Neural progenitor cell (in vitro differentiated cells): ENCODE measurements around the gene KEAP1. TPM values are rescaled to one million over a fixed set of nuclear protein-coding genes. Genes with fewer than 3 reads are reported as not detected.

Experiments
- DNase-seq: peaks from one replicate; pipeline ENCODE4 v3.0.0-alpha.2; 2016; ENCODE audit warnings: low spot score
- H2AFZ ChIP-seq: fragments of 200-600 bp; sonication (generic); replicated peaks from 2 replicates; pipeline ENCODE4 v1.6.1; 2016; ENCODE audit warnings: antibody characterized with exemption
- H3F3A ChIP-seq: fragments of 200-600 bp; sonication (generic); 2 replicates; pipeline ENCODE4 v1.6.1; 2016; ENCODE audit warnings: antibody characterized with exemption, low read depth
- H3K27ac ChIP-seq: fragments of 200-600 bp; sonication (generic); 2 replicates; pipeline ENCODE4 v1.5.1; 2016; ENCODE audit warnings: mild to moderate bottlenecking
- H3K27me3 ChIP-seq: fragments of 200-600 bp; sonication (generic); 2 replicates; pipeline ENCODE4 v1.6.1; 2016; ENCODE audit warnings: mild to moderate bottlenecking, moderate library complexity
- H3K36me3 ChIP-seq: fragments of 200-600 bp; sonication (generic); 2 replicates; pipeline ENCODE4 v1.5.1; 2016
- H3K4me1 ChIP-seq: fragments of 200-600 bp; sonication (generic); 2 replicates; pipeline ENCODE4 v1.6.1; 2016; ENCODE audit warnings: mixed run types
- H3K4me2 ChIP-seq: fragments of 200-600 bp; sonication (generic); 2 replicates; pipeline ENCODE4 v1.6.1; 2016
- H3K4me3 ChIP-seq: fragments of 200-600 bp; sonication (generic); 2 replicates; pipeline ENCODE4 v1.5.1; 2016
- H3K79me2 ChIP-seq: fragments of 200-600 bp; sonication (generic); 2 replicates; pipeline ENCODE4 v1.6.1; 2016; ENCODE audit warnings: low read depth
- H3K9ac ChIP-seq: fragments of 200-600 bp; sonication (generic); 2 replicates; pipeline ENCODE4 v1.6.1; 2016
- H3K9me3 ChIP-seq: fragments of 200-600 bp; sonication (generic); 2 replicates; pipeline ENCODE4 v1.5.1; 2016; ENCODE audit warnings: low read depth
- H4K20me1 ChIP-seq: fragments of 200-600 bp; sonication (generic); 2 replicates; pipeline ENCODE4 v1.6.1; 2016; ENCODE audit warnings: low read depth
- H3K27ac Mint-ChIP-seq: 3 replicates; pipeline ENCODE4 v1.8.0; 2021; ENCODE audit warnings: mixed read lengths
- H3K27me3 Mint-ChIP-seq: 2 replicates; pipeline ENCODE4 v1.8.0; 2022; ENCODE audit warnings: low read depth, mild to moderate bottlenecking, inconsistent platforms, moderate library complexity, mixed read lengths; ENCODE audit not compliant: insufficient read depth
- H3K36me3 Mint-ChIP-seq: 3 replicates; pipeline ENCODE4 v1.8.0; 2021; ENCODE audit warnings: mixed read lengths
- H3K4me1 Mint-ChIP-seq: 3 replicates; pipeline ENCODE4 v1.8.0; 2021; ENCODE audit warnings: mixed read lengths
- H3K4me3 Mint-ChIP-seq: 3 replicates; pipeline ENCODE4 v1.8.0; 2021; ENCODE audit warnings: mild to moderate bottlenecking, moderate library complexity, mixed read lengths
- H3K9me3 Mint-ChIP-seq: 3 replicates; pipeline ENCODE4 v1.8.0; 2020; ENCODE audit warnings: mixed read lengths
- EZH2 ChIP-seq: fragments of 200-600 bp; sonication (generic); IDR thresholded peaks from 2 replicates; pipeline ENCODE4 v1.6.1; 2017; ENCODE audit warnings: antibody characterized with exemption, mild to moderate bottlenecking, moderate library complexity
- EZH2phosphoT487 ChIP-seq: fragments of 200-600 bp; sonication (generic); IDR thresholded peaks from 2 replicates; pipeline ENCODE4 v1.6.1; 2017; ENCODE audit warnings: antibody characterized with exemption
- total RNA-seq: library from RNA; depleted of rRNA; stranded (reverse); fragments of >200 nt; gene quantifications from 2 replicates; pipeline ENCODE4 v1.2.3, GENCODE V29; 2015; ENCODE audit warnings: low replicate concordance
- TF ChIP-seq, protein P1 (sequence below): fragments of 200-600 bp; sonication (generic); IDR thresholded peaks from 2 replicates; pipeline ENCODE4 v1.5.1; 2017; ENCODE audit warnings: antibody characterized with exemption, mild to moderate bottlenecking

The KEAP1 gene
- total RNA-seq, 1 donor from 2014 or later: 25.2 TPM

DNA sequence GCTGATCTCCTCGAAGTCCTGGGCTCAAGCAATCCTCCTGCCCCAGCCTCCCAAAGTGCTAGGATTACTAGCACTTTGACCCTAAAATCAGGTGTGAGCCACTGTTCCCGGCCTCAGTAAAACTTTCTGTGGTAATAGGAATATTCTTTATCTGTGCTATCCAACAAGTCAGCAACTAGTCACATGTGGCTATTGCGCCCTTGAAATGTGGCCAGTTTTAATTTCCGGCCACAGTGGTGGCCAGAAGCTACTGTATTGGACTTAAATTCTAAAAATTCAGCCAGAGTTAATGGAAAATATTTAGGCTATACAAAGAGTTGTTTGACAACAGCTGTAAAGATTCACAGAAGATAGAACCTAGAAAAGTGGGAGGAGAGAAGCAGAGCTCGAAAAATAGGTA lies 30.0 kb downstream of the KEAP1 start:
- Histone ChIP-seq H3K9me3 (no peaks in the 10 kb centered on the region), H3K4me1 (peaks cover 13% of the 10 kb centered on the region), H2AFZ (no peak overlapping the region), H3K27ac (no peak overlapping the region), H3K4me3 (no peak overlapping the region), H3F3A (peaks cover 4% of the 10 kb centered on the region), H4K20me1 (no peaks in the 10 kb centered on the region), H3K36me3 (no peaks in the 10 kb centered on the region), H3K79me2 (no peaks in the 10 kb centered on the region), H3K4me2 (no peak overlapping the region), H3K9ac (no peak overlapping the region), H3K27me3 (peaks cover 2% of the 10 kb centered on the region)
- no peak for DNase-seq
- H3K4me3 Mint-ChIP-seq: no peak overlapping the region
- H3K27ac Mint-ChIP-seq: no peak overlapping the region
- H3K9me3 Mint-ChIP-seq: no peaks in the 10 kb centered on the region
- peaks cover 6% of the 10 kb centered on the region for H3K27me3 Mint-ChIP-seq
- no peaks in the 10 kb centered on the region for H3K36me3 Mint-ChIP-seq
- TF ChIP-seq EZH2phosphoT487 (no peak), EZH2 (no peak)
- TF ChIP-seq, protein P1, sequence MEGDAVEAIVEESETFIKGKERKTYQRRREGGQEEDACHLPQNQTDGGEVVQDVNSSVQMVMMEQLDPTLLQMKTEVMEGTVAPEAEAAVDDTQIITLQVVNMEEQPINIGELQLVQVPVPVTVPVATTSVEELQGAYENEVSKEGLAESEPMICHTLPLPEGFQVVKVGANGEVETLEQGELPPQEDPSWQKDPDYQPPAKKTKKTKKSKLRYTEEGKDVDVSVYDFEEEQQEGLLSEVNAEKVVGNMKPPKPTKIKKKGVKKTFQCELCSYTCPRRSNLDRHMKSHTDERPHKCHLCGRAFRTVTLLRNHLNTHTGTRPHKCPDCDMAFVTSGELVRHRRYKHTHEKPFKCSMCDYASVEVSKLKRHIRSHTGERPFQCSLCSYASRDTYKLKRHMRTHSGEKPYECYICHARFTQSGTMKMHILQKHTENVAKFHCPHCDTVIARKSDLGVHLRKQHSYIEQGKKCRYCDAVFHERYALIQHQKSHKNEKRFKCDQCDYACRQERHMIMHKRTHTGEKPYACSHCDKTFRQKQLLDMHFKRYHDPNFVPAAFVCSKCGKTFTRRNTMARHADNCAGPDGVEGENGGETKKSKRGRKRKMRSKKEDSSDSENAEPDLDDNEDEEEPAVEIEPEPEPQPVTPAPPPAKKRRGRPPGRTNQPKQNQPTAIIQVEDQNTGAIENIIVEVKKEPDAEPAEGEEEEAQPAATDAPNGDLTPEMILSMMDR: no peak
- H3K4me1 Mint-ChIP-seq: peaks cover 11% of the 10 kb centered on the region

GRCh38 chr19:10471909-10472308 lies 31.2 kb downstream of the KEAP1 start:
- H3K4me3 ChIP-seq: no peak overlapping the region
- no peak for DNase-seq
- no peak overlapping the region for H3K27ac ChIP-seq
- H3K79me2 ChIP-seq: no peaks in the 10 kb centered on the region
- peaks cover 21% of the 10 kb centered on the region for H3K4me1 ChIP-seq
- TF ChIP-seq EZH2phosphoT487: no peak
- TF ChIP-seq, protein P1: peak; percentile 45
- Mint-ChIP-seq H3K4me1 (peaks cover 13% of the 10 kb centered on the region), H3K36me3 (no peaks in the 10 kb centered on the region), H3K27me3 (peaks cover 6% of the 10 kb centered on the region), H3K27ac (no peak overlapping the region), H3K4me3 (no peak overlapping the region), H3K9me3 (no peaks in the 10 kb centered on the region)
- no peak overlapping the region for H3K9ac ChIP-seq
- H3K9me3 ChIP-seq: no peaks in the 10 kb centered on the region
- H3F3A ChIP-seq: no peaks in the 10 kb centered on the region
- no peaks in the 10 kb centered on the region for H3K36me3 ChIP-seq
- no peaks in the 10 kb centered on the region for H3K27me3 ChIP-seq
- H4K20me1 ChIP-seq: no peaks in the 10 kb centered on the region
- no peak overlapping the region for H3K4me2 ChIP-seq
- H2AFZ ChIP-seq: no peak overlapping the region

- Histone ChIP-seq H3K4me3 (no peak overlapping the region), H3K4me1 (peaks cover 21% of the 10 kb centered on the region), H3K79me2 (no peaks in the 10 kb centered on the region), H3K4me2 (peak overlapping the region; percentile 60), H2AFZ (no peak overlapping the region), H3K9me3 (no peaks in the 10 kb centered on the region), H3K27ac (no peak overlapping the region), H4K20me1 (no peaks in the 10 kb centered on the region), H3K27me3 (no peaks in the 10 kb centered on the region), H3F3A (no peaks in the 10 kb centered on the region), H3K9ac (no peak overlapping the region), H3K36me3 (no peaks in the 10 kb centered on the region)
- H3K36me3 Mint-ChIP-seq: no peaks in the 10 kb centered on the region
- peaks cover 3% of the 10 kb centered on the region for H3K27me3 Mint-ChIP-seq
- H3K4me3 Mint-ChIP-seq: no peak overlapping the region
- peaks cover 16% of the 10 kb centered on the region for H3K4me1 Mint-ChIP-seq
- H3K9me3 Mint-ChIP-seq: no peaks in the 10 kb centered on the region
- TF ChIP-seq, protein P1: no peak
- TF ChIP-seq EZH2phosphoT487: no peak
- no peak for TF ChIP-seq EZH2
- no peak overlapping the region for H3K27ac Mint-ChIP-seq
- DNase-seq: peak; percentile 44
Measured at GRCh38 chr19:10468133-10468532, 35.0 kb downstream of the KEAP1 start.
